ENCODE measurements around the gene TOMM7. TPM values are rescaled to one million over a fixed set of nuclear protein-coding genes. Genes with fewer than 3 reads are reported as not detected.
"Not testable (repeated sequence)": the region's sequence is repeated elsewhere in the genome, so short reads cannot be mapped to it uniquely, and the experiment has no call there.

Gene TOMM7
- total RNA-seq, 4 donors from 2014 or later = 139 to 212 (median 163) TPM

GRCh38 chr7:22810843-22811242 lies 11.8 kb downstream of the TOMM7 start:
- ATAC-seq (ENCODE audit: low FRiP score) (no peak), DNase-seq (ENCODE audit: low spot score) (no peak)
- no peak for TF ChIP-seq CTCF (IDR thresholded peaks at IDR 0.05)

DNA sequence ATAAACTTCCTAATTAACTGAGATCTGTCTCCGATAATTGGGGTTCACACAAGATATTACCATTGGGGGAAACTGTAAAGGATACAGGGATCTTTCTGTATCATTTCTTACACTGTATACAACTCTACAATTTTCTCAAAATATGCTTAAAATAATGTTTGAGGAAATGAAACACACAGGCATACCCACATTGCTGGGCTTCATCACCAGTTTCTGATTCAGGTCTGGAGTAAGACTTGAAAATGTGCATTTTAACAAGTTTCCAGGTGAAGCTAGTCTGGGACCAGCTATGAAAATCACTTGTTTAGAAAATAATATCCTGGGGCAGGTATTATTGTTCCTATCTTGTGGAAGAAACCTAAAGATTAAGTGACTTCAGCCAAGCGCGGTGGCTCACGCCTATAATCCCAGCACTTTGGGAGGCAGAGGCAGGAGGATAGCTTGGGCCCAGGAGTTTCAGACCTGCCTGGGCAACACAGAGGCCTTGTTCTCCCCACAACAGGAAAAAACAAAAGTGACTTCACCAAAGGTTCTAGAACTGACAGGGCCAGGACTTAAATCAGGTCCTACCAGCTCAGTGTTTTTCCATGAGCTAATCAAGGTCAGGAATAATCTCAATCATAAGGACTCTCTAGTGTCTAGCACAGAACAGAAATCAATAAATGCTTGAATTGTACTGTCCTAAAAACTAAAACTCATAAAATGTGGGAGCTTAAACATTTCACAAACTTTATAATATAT lies 12.6 kb downstream of the TOMM7 start:
- no peak for ATAC-seq (ENCODE audit: low FRiP score)
- no peak for TF ChIP-seq CTCF (IDR thresholded peaks at IDR 0.05)
- no peak for DNase-seq (ENCODE audit: low spot score)

GRCh38 chr7:22808140-22808539 lies 14.5 kb downstream of the TOMM7 start:
- ATAC-seq (ENCODE audit: low FRiP score) = no peak
- DNase-seq (ENCODE audit: low spot score) = no peak
- TF ChIP-seq CTCF (IDR thresholded peaks at IDR 0.05) = no peak

GRCh38 chr7:22806752-22807151 lies 15.9 kb downstream of the TOMM7 start:
- ATAC-seq (ENCODE audit: low FRiP score) = no peak
- TF ChIP-seq CTCF (IDR thresholded peaks at IDR 0.05) = no peak
- DNase-seq (ENCODE audit: low spot score) = no peak

DNA sequence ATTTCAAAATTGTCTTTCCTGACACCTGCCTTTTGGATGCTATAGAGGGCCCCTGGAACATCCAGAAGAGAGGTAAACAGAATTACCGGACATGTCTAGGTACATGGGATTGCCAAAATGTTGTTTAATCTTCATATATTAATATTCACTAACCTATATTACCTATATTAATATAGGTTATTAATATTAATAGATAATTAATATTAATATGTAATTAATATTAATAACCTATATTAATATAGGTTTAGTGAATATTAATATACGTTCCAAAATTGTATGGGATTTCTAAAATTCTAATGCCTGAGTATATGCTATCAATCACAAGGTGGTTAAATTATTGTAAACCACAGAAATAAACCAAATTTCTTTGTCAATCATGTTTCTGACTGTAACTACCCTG lies 17.4 kb downstream of the TOMM7 start:
- no peak for TF ChIP-seq CTCF (IDR thresholded peaks at IDR 0.05)
- DNase-seq (ENCODE audit: low spot score) (no peak), ATAC-seq (ENCODE audit: low FRiP score) (no peak)

GRCh38 chr7:22802831-22803230 lies 19.8 kb downstream of the TOMM7 start:
- not testable (repeated sequence) for DNase-seq (ENCODE audit: low spot score); ATAC-seq (ENCODE audit: low FRiP score)

DNA sequence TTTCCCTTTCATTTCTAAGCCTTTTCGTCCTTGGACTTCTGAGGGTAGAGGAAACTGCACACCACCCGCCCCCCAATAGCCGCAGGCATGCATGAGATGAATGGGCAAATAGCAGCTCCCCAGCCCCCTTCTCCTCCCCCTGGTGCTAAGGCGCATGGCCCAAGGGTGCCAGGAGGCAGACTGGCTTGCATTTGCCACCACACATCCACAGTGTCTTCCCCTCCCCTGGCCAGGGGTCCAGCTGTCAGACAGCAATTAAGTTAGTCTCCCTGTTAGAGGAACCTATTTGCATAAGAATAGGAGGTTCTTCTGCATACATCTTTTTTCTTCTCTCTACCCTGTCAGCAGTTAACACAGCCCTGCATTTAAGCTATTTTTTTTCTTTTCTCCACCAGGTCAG lies 20.2 kb downstream of the TOMM7 start:
- ATAC-seq (ENCODE audit: low FRiP score) = no peak

More for the DNA sequence above, 20.2 kb downstream of the TOMM7 start:
- no peak for TF ChIP-seq CTCF (IDR thresholded peaks at IDR 0.05)
- DNase-seq (ENCODE audit: low spot score) = no peak

All from omental fat pad (tissue), 4 donors.